Fibroblast of villous mesenchyme (primary cell): ENCODE measurements around the gene SNX25. TPM values are rescaled to one million over a fixed set of nuclear protein-coding genes. Genes with fewer than 3 reads are reported as not detected.
"Not testable (repeated sequence)": the region's sequence is repeated elsewhere in the genome, so short reads cannot be mapped to it uniquely, and the experiment has no call there.

Source experiments
- DNase-seq: peaks from one replicate; pipeline ENCODE4 v3.0.0-alpha.2; 2010; ENCODE audit warnings: low read depth
- H3K4me3 ChIP-seq: 2 replicates; pipeline ENCODE4 v1.5.1; 2011; ENCODE audit warnings: low read depth, mild to moderate bottlenecking, low read length
- total RNA-seq: library from RNA; depleted of rRNA; stranded (reverse); fragments of >200 nt; gene quantifications from 2 replicates; pipeline ENCODE4 v1.2.3, GENCODE V29; 2012
- TF ChIP-seq, protein P1 (sequence below): IDR thresholded peaks from 2 replicates; pipeline ENCODE4 v1.5.1; 2012; ENCODE audit warnings: low read depth, mild to moderate bottlenecking, low read length; ENCODE audit not compliant: insufficient read depth

Gene SNX25
- total RNA-seq, 1 donor = 47.1 TPM

DNA sequence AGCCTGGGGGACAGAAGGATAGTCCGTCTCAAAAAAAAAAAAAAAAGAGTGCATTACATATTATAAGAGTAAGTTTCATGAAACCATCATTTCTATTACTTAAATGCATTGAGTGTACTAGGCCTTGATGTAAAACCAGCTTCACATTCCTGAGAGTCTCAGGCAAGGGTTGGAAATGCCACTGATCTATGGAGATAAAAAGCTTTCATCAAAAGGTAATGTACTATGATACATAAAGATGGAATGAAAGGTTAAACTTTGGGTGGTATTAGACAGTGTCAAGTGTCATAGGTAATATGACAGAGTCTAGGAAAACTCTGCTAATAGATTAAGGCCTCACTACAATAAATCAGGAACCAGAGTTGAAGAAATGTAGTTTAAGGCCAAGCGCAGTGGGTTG is 13.0 kb upstream of the SNX25 start:
- H3K4me3 ChIP-seq = no peak overlapping the region
- no peak for DNase-seq
- TF ChIP-seq, protein P1, sequence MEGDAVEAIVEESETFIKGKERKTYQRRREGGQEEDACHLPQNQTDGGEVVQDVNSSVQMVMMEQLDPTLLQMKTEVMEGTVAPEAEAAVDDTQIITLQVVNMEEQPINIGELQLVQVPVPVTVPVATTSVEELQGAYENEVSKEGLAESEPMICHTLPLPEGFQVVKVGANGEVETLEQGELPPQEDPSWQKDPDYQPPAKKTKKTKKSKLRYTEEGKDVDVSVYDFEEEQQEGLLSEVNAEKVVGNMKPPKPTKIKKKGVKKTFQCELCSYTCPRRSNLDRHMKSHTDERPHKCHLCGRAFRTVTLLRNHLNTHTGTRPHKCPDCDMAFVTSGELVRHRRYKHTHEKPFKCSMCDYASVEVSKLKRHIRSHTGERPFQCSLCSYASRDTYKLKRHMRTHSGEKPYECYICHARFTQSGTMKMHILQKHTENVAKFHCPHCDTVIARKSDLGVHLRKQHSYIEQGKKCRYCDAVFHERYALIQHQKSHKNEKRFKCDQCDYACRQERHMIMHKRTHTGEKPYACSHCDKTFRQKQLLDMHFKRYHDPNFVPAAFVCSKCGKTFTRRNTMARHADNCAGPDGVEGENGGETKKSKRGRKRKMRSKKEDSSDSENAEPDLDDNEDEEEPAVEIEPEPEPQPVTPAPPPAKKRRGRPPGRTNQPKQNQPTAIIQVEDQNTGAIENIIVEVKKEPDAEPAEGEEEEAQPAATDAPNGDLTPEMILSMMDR = no peak

DNA sequence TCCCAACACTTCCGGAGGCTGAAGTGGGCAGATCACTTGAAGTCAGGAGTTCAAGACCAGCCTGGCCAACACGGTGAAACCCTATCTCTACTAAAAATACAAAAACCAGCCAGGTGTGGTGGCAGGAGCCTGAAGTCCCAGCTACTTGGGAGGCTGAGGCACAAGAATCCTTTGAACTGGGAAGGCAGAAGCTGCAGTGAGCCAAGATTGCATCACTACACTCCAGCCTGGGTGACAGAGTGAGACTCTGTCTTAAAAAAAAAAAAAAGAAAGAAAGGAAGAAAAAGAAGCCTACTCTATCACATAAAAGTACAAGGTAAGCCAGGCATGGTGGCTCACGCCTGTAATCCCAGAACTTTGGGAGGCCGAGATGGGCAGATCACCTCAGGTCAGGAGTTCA is 11.2 kb upstream of the SNX25 start:
- not testable (repeated sequence) for H3K4me3 ChIP-seq, DNase-seq

DNA sequence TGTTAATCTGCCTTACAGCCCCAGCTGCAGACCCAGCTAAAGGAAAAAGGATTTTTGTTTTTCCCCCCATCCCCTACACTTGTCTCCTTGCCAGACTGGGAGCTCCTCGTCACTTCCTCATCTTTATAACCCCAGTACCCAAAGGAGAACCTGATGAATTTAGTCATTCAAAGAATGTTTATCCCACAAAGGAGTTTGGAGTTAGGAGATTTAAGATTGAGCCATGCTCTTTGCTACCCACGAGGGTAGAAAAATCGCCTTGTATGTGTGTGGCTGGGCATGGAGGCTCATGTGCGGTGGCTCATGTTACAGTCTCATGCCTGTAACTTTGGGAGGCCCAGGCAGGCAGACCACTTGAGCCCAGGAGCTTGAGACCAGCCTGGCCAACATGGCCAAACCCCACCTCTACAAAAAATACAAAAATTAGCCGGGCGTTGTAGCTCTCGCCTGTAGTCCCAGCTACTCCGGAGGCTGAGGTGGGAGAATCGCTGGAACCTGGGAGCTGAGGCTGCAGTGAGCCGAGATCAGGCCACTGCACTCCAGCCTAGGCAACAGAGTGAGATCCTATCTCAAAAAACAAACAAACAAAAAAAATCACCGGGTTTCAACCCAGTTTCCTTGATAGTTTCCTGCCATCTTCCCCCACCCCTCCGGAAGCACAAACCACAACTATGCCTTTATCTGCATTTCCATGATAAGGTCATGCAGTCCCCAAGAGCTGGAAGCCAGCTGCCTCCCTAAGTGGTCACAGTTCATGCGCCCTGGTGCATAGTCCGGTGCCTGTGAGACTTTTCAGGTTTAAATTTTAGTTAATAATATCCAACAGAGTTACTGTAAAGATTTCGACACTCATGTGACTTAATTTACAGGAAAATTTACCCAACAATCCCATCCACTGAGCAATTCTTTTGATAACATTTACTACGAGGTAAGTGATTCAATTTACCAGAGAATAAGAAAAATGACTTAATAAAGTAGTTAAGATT is 7.1 kb upstream of the SNX25 start:
- DNase-seq = peak; percentile 77
- TF ChIP-seq, protein P1 = no peak
- peak overlapping the region; percentile 60 for H3K4me3 ChIP-seq

DNA sequence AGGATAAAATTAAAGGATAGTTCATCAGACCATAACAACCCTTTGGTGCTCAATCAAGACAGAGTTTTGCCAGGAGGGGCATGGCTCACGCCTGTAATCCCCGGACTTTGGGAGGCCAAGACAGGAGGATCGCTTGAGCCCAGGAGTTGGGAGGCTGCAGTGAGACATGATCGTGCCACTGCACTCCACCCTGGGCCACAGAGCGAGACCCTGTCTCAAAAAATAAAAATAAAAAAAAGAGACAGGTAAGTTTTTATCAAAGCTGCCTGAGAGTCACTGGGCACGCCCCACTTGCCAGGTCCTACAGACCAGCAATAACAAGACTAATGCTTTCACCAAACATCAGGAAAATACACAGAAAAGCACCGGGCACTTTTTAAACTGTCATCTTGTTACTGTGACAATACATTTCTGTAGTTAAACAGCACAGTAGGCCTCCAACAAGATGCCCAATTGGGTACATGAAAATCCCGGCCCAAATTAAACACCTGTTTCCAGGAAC is 6.4 kb upstream of the SNX25 start:
- TF ChIP-seq, protein P1 = no peak
- no peak for DNase-seq
- peak overlapping the region; percentile 60 for H3K4me3 ChIP-seq

DNA sequence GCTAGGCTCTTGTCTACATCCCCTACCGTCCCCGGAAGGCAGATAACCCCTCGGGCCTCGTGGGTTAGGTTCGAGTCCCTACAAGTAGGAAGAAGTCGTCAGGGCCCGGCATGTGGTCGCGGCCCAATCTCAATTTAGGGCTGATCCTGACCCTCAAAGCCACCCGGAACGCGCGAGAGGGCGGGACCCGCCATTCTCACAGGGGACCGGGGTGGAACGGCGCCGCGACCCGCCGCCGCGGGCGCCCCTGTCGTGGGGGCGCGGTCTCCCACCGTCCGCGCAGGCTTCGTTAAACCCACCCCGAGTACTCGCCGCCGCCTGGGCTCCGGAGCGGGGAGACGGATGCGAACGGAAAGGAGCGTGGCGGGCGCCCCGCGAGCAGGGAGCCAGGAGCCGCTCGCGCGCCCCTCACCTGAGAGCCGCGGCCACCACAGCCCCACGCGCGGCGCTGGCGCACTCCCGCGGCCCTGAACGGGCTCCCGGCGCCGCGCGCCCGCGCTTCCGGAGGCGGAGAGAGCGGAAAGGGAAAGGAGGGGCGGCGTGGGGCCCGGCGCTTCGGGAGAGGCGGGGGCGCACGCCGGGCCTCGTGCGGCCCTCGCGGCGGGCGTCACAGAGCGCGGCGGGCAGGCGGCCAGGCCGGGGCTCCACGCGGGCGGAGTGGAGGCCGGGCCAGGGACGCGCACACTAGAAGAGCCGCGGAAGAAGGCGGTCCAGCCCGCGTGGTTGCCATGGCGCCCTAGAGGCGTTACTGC is 5.7 kb upstream of the SNX25 start, which contains the start of gene CFAP97:
TSS of gene CFAP97 (minus strand) at position 515 of the 752 bp plus-strand sequence. CDS start 12,804 bp downstream, outside the sequence.
- DNase-seq = peak; percentile 91
- TF ChIP-seq, protein P1 = no peak
- peak within 1 kb of the TSS; percentile 64 for H3K4me3 ChIP-seq

DNA sequence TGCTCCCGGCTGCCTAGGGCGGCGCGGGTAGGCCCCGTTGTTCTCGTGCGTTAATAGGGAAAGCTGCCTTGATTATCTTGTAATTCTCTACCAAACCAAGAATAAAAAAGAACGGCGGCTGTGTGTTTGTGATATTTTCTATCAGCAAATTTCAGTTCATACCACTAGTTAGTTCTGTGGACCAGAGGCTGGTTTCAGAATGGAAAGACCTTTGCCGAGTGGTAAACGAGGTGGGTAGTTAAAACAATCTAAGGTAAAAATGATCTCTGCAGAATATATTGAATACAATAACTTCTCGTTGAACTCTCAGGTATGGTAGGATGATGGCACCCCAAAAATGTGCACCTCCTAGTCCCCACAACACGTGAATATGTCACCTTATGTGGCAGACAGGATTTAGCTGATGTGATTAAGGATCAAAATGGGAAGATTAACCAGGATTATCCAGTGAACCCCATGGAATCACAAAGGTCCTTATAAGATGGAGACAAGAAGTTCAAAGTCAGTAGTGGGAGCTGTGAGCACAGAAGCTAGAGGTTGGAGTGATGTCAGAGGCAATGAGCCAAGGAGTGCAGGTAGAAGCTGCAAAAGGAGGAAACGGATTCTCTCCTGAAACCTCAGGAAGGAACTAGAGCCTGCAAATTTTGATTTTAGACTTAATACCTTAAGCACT is 5.0 kb upstream of the SNX25 start:
- peak overlapping the region; percentile 64 for H3K4me3 ChIP-seq
- DNase-seq = no peak
- TF ChIP-seq, protein P1 = no peak

DNA sequence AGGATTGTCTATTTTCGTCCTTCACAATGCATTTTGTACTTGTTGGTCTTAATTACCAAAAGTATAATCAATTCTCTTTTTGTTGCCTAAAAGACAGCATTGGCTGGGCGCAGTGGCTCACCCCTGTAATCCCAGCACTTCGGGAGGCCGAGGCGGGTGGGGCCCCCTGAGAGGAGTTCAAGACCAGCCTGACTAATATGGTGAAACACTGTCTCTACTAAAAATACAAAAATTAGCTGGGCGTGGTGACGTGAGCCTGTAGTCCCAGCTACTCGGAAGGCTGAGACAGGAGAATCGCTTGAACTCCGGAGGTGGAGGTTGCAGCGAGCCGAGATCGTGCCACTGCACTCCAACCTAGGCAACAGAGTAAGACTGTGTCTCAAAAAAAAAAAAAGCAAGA is 4.3 kb upstream of the SNX25 start:
- not testable (repeated sequence) for H3K4me3 ChIP-seq, DNase-seq
